Lower leg skin (tissue), 3 donors: ENCODE measurements around the gene RNGTT.

Source experiments
- CTCF ChIP-seq, 3 donors: fragments of 450-650 bp; IDR thresholded peaks; one replicate each; pipeline ENCODE4 v1.5.1; 2016; ENCODE audit warnings: antibody characterized with exemption in 3 of 3, mild to moderate bottlenecking in 3 of 3, moderate library complexity in 2 of 3
- POLR2A ChIP-seq, 2 donors: fragments of 450-650 bp; IDR thresholded peaks; one replicate each; pipeline ENCODE4 v1.6.1; 2016 to 2017; ENCODE audit warnings: antibody characterized with exemption in 2 of 2, mild to moderate bottlenecking in 1 of 2, moderate library complexity in 1 of 2

- TF ChIP-seq POLR2A (IDR thresholded peaks at IDR 0.05) = no peak
- no peak for TF ChIP-seq CTCF (IDR thresholded peaks at IDR 0.05)
These were observed 42.4 kb downstream of the RNGTT start for GRCh38 chr6:88920774-88921733.
